Panc1 (cell line): ENCODE results near the gene ARHGAP44. TPM values are rescaled to one million over a fixed set of nuclear protein-coding genes. Genes with fewer than 3 reads are reported as not detected.

ENCODE experiments used
- ATAC-seq: fragments of 200-7000 bp; cut with Tn5 transposase; 2 replicates; pipeline ENCODE4 v1.9.1; 2020; ENCODE audit warnings: mild to moderate bottlenecking, moderate library complexity
- BruUV-seq: library from RNA; stranded (reverse); fragments of 400-500 nt; replicated peaks from 2 replicates; lab custom pipeline; 2021; lab: Mats Ljungman, UMichigan
- CTCF ChIA-PET: fragments of 300-600 bp; sonication (Branson Sonifier 250); formaldehyde crosslinking; loops from one replicate; lab custom pipeline; 2022; ENCODE audit warnings: antibody characterized with exemption; lab: Charles Lee
- POLR2A ChIA-PET: fragments of 300-600 bp; sonication (Branson Sonifier 250); formaldehyde crosslinking; loops from one replicate; lab custom pipeline; 2022; ENCODE audit warnings: antibody characterized with exemption; lab: Charles Lee
- DNase-seq: peaks from one replicate; pipeline ENCODE4 v3.0.0-alpha.2; 2010; ENCODE audit warnings: low read depth, low spot score
- H3K27ac ChIP-seq: 2 replicates; pipeline ENCODE4 v1.5.1; 2011; ENCODE audit warnings: mild to moderate bottlenecking, low read length, inconsistent platforms
- H3K27me3 ChIP-seq: fragments of 200-500 bp; sonication (Bioruptor generic); 2 replicates; pipeline ENCODE4 v1.6.0; 2014; ENCODE audit warnings: low read length, inconsistent platforms; ENCODE audit not compliant: control insufficient read depth, insufficient read depth
- H3K36me3 ChIP-seq: fragments of 200-500 bp; sonication (Bioruptor generic); 2 replicates; pipeline ENCODE4 v1.5.1; 2014; ENCODE audit warnings: inconsistent platforms, mild to moderate bottlenecking, low read length, moderate library complexity; ENCODE audit not compliant: control insufficient read depth, insufficient read depth
- H3K4me1 ChIP-seq: 2 replicates; pipeline ENCODE4 v1.5.1; 2011; ENCODE audit warnings: inconsistent platforms, mild to moderate bottlenecking, low read length, moderate library complexity; ENCODE audit not compliant: control insufficient read depth, insufficient read depth
- H3K4me3 ChIP-seq, 2 experiments: 2 replicates each; pipeline ENCODE4 v1.5.1; 2011 to 2012; ENCODE audit warnings: low read depth in 2 of 2, low read length in 2 of 2, mild to moderate bottlenecking in 2 of 2, inconsistent platforms in 1 of 2, moderate library complexity in 1 of 2
- H3K9me3 ChIP-seq: fragments of 200-500 bp; sonication (Bioruptor generic); 2 replicates; pipeline ENCODE4 v1.5.1; 2014; ENCODE audit warnings: low read depth, mild to moderate bottlenecking, inconsistent platforms, low read length, moderate library complexity; ENCODE audit not compliant: control insufficient read depth, insufficient read depth
- CTCF ChIP-seq: fragments of 450-650 bp; IDR thresholded peaks from 2 replicates; pipeline ENCODE4 v1.5.1; 2017; ENCODE audit warnings: mild to moderate bottlenecking
- POLR2AphosphoS5 ChIP-seq: IDR thresholded peaks from 2 replicates; pipeline ENCODE4 v1.6.1; 2012; ENCODE audit warnings: mild to moderate bottlenecking, low read depth, low read length, moderate library complexity
- REST ChIP-seq, 2 experiments: IDR thresholded peaks; 2 replicates each; pipeline ENCODE4 v1.6.1; 2011 to 2012; ENCODE audit warnings: low read depth in 2 of 2, control low read depth in 1 of 2, low read length in 1 of 2, mild to moderate bottlenecking in 1 of 2, moderate library complexity in 1 of 2; ENCODE audit not compliant: insufficient read depth in 1 of 2
- SIN3A ChIP-seq: IDR thresholded peaks from 2 replicates; pipeline ENCODE4 v1.6.1; 2012; ENCODE audit warnings: low read depth, mild to moderate bottlenecking, low read length, moderate library complexity, borderline replicate concordance; ENCODE audit not compliant: insufficient read depth
- TCF7L2 ChIP-seq: IDR thresholded peaks from 2 replicates; pipeline ENCODE4 v1.6.1; 2011; ENCODE audit warnings: mild to moderate bottlenecking, low read depth, low read length, inconsistent platforms
- in situ Hi-C: cut with HindIII; loops from 2 replicates; pipeline ENCODE4 v1.10.0; 2016; ENCODE audit warnings: low sequenced_read_pairs, low pct_unique_long_range_greater_than_20kb
- intact Hi-C: fragments of 100-400 bp; cut with micrococcal nuclease; formaldehyde crosslinking; loops from one replicate; pipeline ENCODE4 v1.10.0; 2022; ENCODE audit not compliant: unreplicated experiment
- total RNA-seq: library from RNA; stranded (reverse); gene quantifications from one replicate; pipeline ENCODE4 v1.2.1, GENCODE V29; 2021; ENCODE audit not compliant: unreplicated experiment

The ARHGAP44 gene
- total RNA-seq, 1 experiment from 2014 or later: 0.80 TPM

GRCh38 chr17:12839042-12839441 is 49.7 kb downstream of the ARHGAP44 start:
- H3K27me3 ChIP-seq: no peaks in the 10 kb centered on the region
- intact Hi-C loops (no loop called here), in situ Hi-C loops (no loop called here)
- no peak for TF ChIP-seq CTCF
- no peak for TF ChIP-seq REST (IDR thresholded peaks at IDR 0.05; ENCODE audit: insufficient read depth in 1 of 2, low read depth in 2 of 2, low read length in 1 of 2)
- no peak for TF ChIP-seq SIN3A
- no peak for TF ChIP-seq POLR2AphosphoS5
- no peak for TF ChIP-seq TCF7L2
- ChIA-PET POLR2A (no interaction called here), CTCF (no interaction called here)
- DNase-seq: no peak
- BruUV-seq: no TSS peak
- H3K36me3 ChIP-seq: no peaks in the 10 kb centered on the region
- H3K27ac ChIP-seq: no peak overlapping the region
- no peak overlapping the region for H3K4me3 ChIP-seq
- H3K4me1 ChIP-seq: no peaks in the 10 kb centered on the region
- no peaks in the 10 kb centered on the region for H3K9me3 ChIP-seq
- ATAC-seq: no peak

GRCh38 chr17:12842936-12843335 is 53.6 kb downstream of the ARHGAP44 start:
- intact Hi-C loops: no loop called here
- H3K4me3 ChIP-seq: no peak overlapping the region
- H3K27me3 ChIP-seq: no peaks in the 10 kb centered on the region
- no peaks in the 10 kb centered on the region for H3K4me1 ChIP-seq
- H3K27ac ChIP-seq: no peak overlapping the region
- ATAC-seq (no peak), DNase-seq (no peak)
- H3K9me3 ChIP-seq: no peaks in the 10 kb centered on the region
- BruUV-seq: no TSS peak
- in situ Hi-C loops: no loop called here
- POLR2A ChIA-PET: no interaction called here
- H3K36me3 ChIP-seq: no peaks in the 10 kb centered on the region
- CTCF ChIA-PET: no interaction called here
- TF ChIP-seq TCF7L2 (no peak), REST (IDR thresholded peaks at IDR 0.05; ENCODE audit: insufficient read depth in 1 of 2, low read depth in 2 of 2, low read length in 1 of 2) (no peak), CTCF (no peak), SIN3A (no peak), POLR2AphosphoS5 (no peak)
